ENCODE data around the gene CTDSP1.

The CTDSP1 gene

GRCh38 chr2:218432676-218433365 lies 33.2 kb downstream of the CTDSP1 start:
- no peak for DNase-seq
- intact Hi-C loops (cut with DNase I) = no loop called here

- intact Hi-C loops (cut with DNase I) = no loop called here
Observed at GRCh38 chr2:218434456-218434855, 34.8 kb downstream of the CTDSP1 start.

GRCh38 chr2:218435003-218435982 lies 35.6 kb downstream of the CTDSP1 start:
- intact Hi-C loops (cut with DNase I) = no loop called here

More at GRCh38 chr2:218434456-218434855, 34.8 kb downstream of the CTDSP1 start:
- DNase-seq = no peak

GRCh38 chr2:218436992-218437391 lies 37.3 kb downstream of the CTDSP1 start:
- no peak for DNase-seq

More at GRCh38 chr2:218435003-218435982, 35.6 kb downstream of the CTDSP1 start:
- no peak for DNase-seq

GRCh38 chr2:218437969-218438368 lies 38.3 kb downstream of the CTDSP1 start:
- intact Hi-C loops (cut with DNase I) = no loop called here
- DNase-seq = no peak

More at GRCh38 chr2:218436992-218437391, 37.3 kb downstream of the CTDSP1 start:
- intact Hi-C loops (cut with DNase I) = no loop called here

GRCh38 chr2:218438596-218438995 lies 38.9 kb downstream of the CTDSP1 start:
- no peak for DNase-seq

GRCh38 chr2:218444692-218445357 lies 45.2 kb downstream of the CTDSP1 start:
- no peak for DNase-seq
- intact Hi-C loops (cut with DNase I) = no loop called here

More at GRCh38 chr2:218438596-218438995, 38.9 kb downstream of the CTDSP1 start:
- intact Hi-C loops (cut with DNase I) = no loop called here

- no peak for DNase-seq
- intact Hi-C loops (cut with DNase I) = no loop called here
Observed at GRCh38 chr2:218445602-218446001, 45.9 kb downstream of the CTDSP1 start.

- intact Hi-C loops (cut with DNase I) = no loop called here
Observed at GRCh38 chr2:218446547-218446946, 46.9 kb downstream of the CTDSP1 start.

GRCh38 chr2:218447072-218447471 lies 47.4 kb downstream of the CTDSP1 start:
- intact Hi-C loops (cut with DNase I) = no loop called here
- DNase-seq = no peak

More at GRCh38 chr2:218446547-218446946, 46.9 kb downstream of the CTDSP1 start:
- no peak for DNase-seq

- intact Hi-C loops (cut with DNase I) = no loop called here
- DNase-seq = no peak
Observed at GRCh38 chr2:218448934-218449333, 49.3 kb downstream of the CTDSP1 start.

- no peak for DNase-seq
- intact Hi-C loops (cut with DNase I) = no loop called here
Observed at GRCh38 chr2:218452079-218452478, 52.4 kb downstream of the CTDSP1 start.
